ENCODE measurements around the gene FBXO10.

The FBXO10 gene

DNA sequence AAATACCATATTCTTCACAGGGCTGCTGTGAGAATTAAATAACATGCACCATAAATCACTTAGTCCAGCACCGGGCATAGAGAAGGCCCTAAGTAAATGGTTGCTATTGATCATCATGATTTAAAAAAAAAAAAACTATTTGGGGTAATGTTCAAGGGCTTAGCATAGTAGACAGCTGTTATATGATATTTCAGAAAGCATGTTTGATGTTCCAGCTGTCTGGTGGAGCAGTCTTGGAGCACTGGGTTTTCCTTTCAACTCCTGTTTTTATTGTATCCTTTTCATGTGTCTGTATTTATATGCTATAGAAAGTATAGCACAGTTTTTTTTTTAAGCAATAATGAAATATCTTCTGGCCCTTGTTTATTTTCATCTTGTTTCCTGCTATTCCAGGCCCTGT is 44.2 kb upstream of the FBXO10 start:
- Histone ChIP-seq H4K20me1 (ENCODE audit: insufficient read depth, low read length) (no peaks in the 10 kb centered on the region), H3K4me3 (ENCODE audit: low read length) (no peak overlapping the region), H3K4me2 (ENCODE audit: low read length) (no peak overlapping the region), H3K36me3 (replicated peaks; ENCODE audit: low read depth, low read length) (no peaks in the 10 kb centered on the region), H3K27me3 (ENCODE audit: low read depth, low read length) (no peaks in the 10 kb centered on the region; the same call in 1 of the 2 replicates), H3K9ac (ENCODE audit: low read length) (no peak overlapping the region), H3K79me2 (ENCODE audit: low read length) (no peaks in the 10 kb centered on the region), H3K9me3 (ENCODE audit: insufficient read depth, low read length) (no peaks in the 10 kb centered on the region), H3K4me1 (ENCODE audit: low read length) (no peaks in the 10 kb centered on the region), H3K27ac (ENCODE audit: low read length) (no peak overlapping the region), H2AFZ (ENCODE audit: low read depth, low read length) (no peak overlapping the region)
- TF ChIP-seq, protein P1, sequence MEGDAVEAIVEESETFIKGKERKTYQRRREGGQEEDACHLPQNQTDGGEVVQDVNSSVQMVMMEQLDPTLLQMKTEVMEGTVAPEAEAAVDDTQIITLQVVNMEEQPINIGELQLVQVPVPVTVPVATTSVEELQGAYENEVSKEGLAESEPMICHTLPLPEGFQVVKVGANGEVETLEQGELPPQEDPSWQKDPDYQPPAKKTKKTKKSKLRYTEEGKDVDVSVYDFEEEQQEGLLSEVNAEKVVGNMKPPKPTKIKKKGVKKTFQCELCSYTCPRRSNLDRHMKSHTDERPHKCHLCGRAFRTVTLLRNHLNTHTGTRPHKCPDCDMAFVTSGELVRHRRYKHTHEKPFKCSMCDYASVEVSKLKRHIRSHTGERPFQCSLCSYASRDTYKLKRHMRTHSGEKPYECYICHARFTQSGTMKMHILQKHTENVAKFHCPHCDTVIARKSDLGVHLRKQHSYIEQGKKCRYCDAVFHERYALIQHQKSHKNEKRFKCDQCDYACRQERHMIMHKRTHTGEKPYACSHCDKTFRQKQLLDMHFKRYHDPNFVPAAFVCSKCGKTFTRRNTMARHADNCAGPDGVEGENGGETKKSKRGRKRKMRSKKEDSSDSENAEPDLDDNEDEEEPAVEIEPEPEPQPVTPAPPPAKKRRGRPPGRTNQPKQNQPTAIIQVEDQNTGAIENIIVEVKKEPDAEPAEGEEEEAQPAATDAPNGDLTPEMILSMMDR (IDR thresholded peaks at IDR 0.05; ENCODE audit: low read depth, low read length): no peak
- TF ChIP-seq EZH2phosphoT487 (IDR thresholded peaks at IDR 0.05; ENCODE audit: low read depth): no peak

DNA sequence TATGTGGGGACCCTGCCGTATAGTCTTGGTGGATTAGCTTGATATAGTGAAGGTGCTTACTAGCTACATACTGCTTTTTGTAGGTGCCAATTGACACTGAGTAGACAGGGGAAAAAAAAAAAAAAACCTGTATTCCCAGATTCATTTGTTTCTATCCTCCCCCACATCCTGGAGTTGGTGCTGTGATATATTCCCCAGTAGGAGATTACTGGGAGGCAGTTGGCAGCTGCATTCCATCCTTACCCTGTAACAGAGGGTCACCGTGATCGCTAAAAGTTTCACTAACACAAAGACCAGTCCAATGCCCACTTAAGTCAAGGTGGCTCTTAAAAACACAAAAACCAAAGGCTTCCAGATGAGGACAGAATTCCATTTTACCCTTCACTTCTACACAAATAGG is 43.6 kb upstream of the FBXO10 start:
- no peak overlapping the region for H3K27ac ChIP-seq (ENCODE audit: low read length)
- no peak overlapping the region for H3K4me2 ChIP-seq (ENCODE audit: low read length)
- no peaks in the 10 kb centered on the region for H3K36me3 ChIP-seq (replicated peaks; ENCODE audit: low read depth, low read length)
- no peaks in the 10 kb centered on the region for H3K4me1 ChIP-seq (ENCODE audit: low read length)
- no peak overlapping the region for H3K4me3 ChIP-seq (ENCODE audit: low read length)
- TF ChIP-seq EZH2phosphoT487 (IDR thresholded peaks at IDR 0.05; ENCODE audit: low read depth): no peak
- TF ChIP-seq, protein P1 (IDR thresholded peaks at IDR 0.05; ENCODE audit: low read depth, low read length): no peak
- H2AFZ ChIP-seq (ENCODE audit: low read depth, low read length): no peak overlapping the region
- no peaks in the 10 kb centered on the region for H3K9me3 ChIP-seq (ENCODE audit: insufficient read depth, low read length)
- no peak overlapping the region for H3K9ac ChIP-seq (ENCODE audit: low read length)
- H3K79me2 ChIP-seq (ENCODE audit: low read length): no peaks in the 10 kb centered on the region
- H3K27me3 ChIP-seq (ENCODE audit: low read depth, low read length): no peaks in the 10 kb centered on the region; the same call in 1 of the 2 replicates
- H4K20me1 ChIP-seq (ENCODE audit: insufficient read depth, low read length): no peaks in the 10 kb centered on the region

DNA sequence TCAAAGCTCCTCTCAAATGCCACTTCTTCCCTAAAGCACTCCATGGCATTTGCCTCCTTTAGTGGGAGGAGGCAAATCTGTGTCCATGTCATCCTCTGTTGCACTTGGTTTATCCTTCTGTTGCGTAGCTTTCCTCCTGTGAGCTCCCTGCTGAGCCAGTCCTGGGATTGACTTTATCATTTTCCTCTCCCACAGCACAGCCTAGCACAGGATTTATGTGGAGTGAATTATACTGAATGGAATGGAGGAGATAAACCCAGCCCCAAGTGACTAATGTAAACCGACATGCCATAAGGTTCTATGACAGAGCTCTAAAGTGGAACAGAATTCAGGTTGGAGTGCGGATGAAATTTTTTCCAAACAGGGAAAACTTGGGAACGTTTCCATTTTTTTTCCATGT is 42.6 kb upstream of the FBXO10 start:
- TF ChIP-seq EZH2phosphoT487 (IDR thresholded peaks at IDR 0.05; ENCODE audit: low read depth): no peak
- TF ChIP-seq, protein P1 (IDR thresholded peaks at IDR 0.05; ENCODE audit: low read depth, low read length): no peak
- no peak overlapping the region for H3K27ac ChIP-seq (ENCODE audit: low read length)
- H3K4me2 ChIP-seq (ENCODE audit: low read length): no peak overlapping the region
- H4K20me1 ChIP-seq (ENCODE audit: insufficient read depth, low read length): no peaks in the 10 kb centered on the region
- H3K9ac ChIP-seq (ENCODE audit: low read length): no peak overlapping the region
- no peaks in the 10 kb centered on the region for H3K79me2 ChIP-seq (ENCODE audit: low read length)
- H3K4me3 ChIP-seq (ENCODE audit: low read length): no peak overlapping the region
- H2AFZ ChIP-seq (ENCODE audit: low read depth, low read length): no peak overlapping the region
- no peaks in the 10 kb centered on the region for H3K36me3 ChIP-seq (replicated peaks; ENCODE audit: low read depth, low read length)
- no peaks in the 10 kb centered on the region for H3K4me1 ChIP-seq (ENCODE audit: low read length)
- peaks cover 5% of the 10 kb centered on the region; the same call in 1 of the 2 replicates for H3K27me3 ChIP-seq (ENCODE audit: low read depth, low read length)
- no peaks in the 10 kb centered on the region for H3K9me3 ChIP-seq (ENCODE audit: insufficient read depth, low read length)

DNA sequence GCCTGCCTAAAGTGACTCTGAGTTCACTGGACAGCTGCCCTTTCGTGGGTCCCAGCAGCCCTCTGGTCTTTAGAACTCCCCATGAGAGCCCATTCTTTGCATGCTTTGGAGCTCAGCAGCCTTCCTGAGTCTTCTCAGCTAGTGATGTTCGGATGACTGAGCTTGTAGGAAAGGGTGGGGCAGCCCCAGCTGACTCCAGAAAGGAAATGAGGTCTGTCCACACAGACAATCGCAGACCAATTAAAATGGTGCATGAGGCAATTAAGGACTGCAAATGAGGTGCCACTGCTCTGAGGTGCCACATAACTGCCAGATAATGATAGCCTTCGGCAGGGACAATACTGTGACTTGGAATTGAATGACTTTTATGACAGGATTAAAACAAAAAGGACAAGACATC is 41.7 kb upstream of the FBXO10 start:
- Histone ChIP-seq H3K27me3 (ENCODE audit: low read depth, low read length) (peaks cover 14% of the 10 kb centered on the region), H3K27ac (ENCODE audit: low read length) (no peak overlapping the region), H3K4me2 (ENCODE audit: low read length) (no peak overlapping the region), H3K9ac (ENCODE audit: low read length) (no peak overlapping the region), H2AFZ (ENCODE audit: low read depth, low read length) (no peak overlapping the region), H3K79me2 (ENCODE audit: low read length) (no peaks in the 10 kb centered on the region), H3K9me3 (ENCODE audit: insufficient read depth, low read length) (no peaks in the 10 kb centered on the region), H3K4me3 (ENCODE audit: low read length) (no peak overlapping the region), H3K4me1 (ENCODE audit: low read length) (no peaks in the 10 kb centered on the region), H4K20me1 (ENCODE audit: insufficient read depth, low read length) (no peaks in the 10 kb centered on the region), H3K36me3 (replicated peaks; ENCODE audit: low read depth, low read length) (no peaks in the 10 kb centered on the region)
- no peak for TF ChIP-seq EZH2phosphoT487 (IDR thresholded peaks at IDR 0.05; ENCODE audit: low read depth)
- TF ChIP-seq, protein P1 (IDR thresholded peaks at IDR 0.05; ENCODE audit: low read depth, low read length): no peak

All from OCI-LY3 (cell line).